ENCODE data around the gene MAPKAPK2.

The MAPKAPK2 gene

DNA sequence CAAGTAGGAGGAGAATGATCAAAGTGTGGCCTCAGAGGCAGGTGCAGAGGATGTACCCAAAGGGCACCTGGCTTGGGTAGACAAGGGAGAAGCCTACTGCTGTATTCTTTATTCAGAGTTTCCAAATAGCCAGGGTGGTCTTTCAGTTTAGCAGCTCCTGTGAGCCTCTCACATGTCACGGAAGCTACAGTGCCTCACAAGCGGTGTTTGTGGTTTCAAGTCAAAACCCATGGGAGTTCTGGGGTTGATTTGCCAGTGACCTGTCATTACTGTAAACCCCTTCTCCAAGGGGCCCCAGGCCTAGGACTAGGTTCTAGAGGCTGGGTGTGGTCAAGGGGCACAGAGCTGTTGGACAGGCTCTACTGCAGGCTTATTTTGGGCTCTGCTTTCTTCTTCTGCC, 97.7 kb downstream of the MAPKAPK2 start:
- no peak for DNase-seq
- Histone ChIP-seq H3K9me3 (ENCODE audit: severe bottlenecking) (no peaks in the 10 kb centered on the region), H3K27me3 (ENCODE audit: insufficient read depth, low read depth, severe bottlenecking) (peaks cover 59% of the 10 kb centered on the region), H3K4me3 (ENCODE audit: low read depth, low read length) (no peak overlapping the region), H3K36me3 (no peaks in the 10 kb centered on the region), H3K27ac (no peak overlapping the region)
- TF ChIP-seq CTCF (IDR thresholded peaks at IDR 0.05; ENCODE audit: low read depth, low read length), result no peak

DNA sequence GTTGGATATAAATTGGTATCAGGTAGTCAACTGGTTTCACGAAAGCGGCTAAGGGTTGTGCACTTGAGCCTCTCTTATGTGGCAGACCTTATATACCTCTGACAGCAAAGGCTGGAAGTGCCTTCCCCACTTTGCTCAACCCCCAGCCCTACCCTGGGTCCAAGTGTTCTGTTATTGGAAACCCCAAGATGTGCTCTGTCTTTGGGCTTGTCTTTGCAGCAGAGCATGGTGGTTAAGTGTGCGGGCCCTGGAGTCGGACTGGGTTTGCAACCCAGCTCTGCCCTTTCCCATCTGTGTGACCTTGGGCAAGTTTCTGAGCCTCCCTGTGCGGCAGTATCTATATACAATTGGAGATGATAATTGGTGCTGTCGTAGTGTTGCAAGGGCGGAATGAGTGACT, 98.8 kb downstream of the MAPKAPK2 start:
- peaks cover 59% of the 10 kb centered on the region for H3K27me3 ChIP-seq (ENCODE audit: insufficient read depth, low read depth, severe bottlenecking)
- TF ChIP-seq CTCF (IDR thresholded peaks at IDR 0.05; ENCODE audit: low read depth, low read length), result no peak
- no peak overlapping the region for H3K27ac ChIP-seq

More for the DNA sequence above, 98.8 kb downstream of the MAPKAPK2 start:
- Histone ChIP-seq H3K36me3 (no peaks in the 10 kb centered on the region), H3K4me3 (ENCODE audit: low read depth, low read length) (no peak overlapping the region), H3K9me3 (ENCODE audit: severe bottlenecking) (no peaks in the 10 kb centered on the region)
- no peak for DNase-seq
